Subcutaneous adipose tissue (tissue), 4 donors: Measurements from ENCODE around the gene TRPV3. TPM values are rescaled to one million over a fixed set of nuclear protein-coding genes. Genes with fewer than 3 reads are reported as not detected.

Source experiments
- CTCF ChIP-seq: fragments of 450-650 bp; IDR thresholded peaks from one replicate; pipeline ENCODE4 v1.5.1; 2016; ENCODE audit warnings: low read depth, mild to moderate bottlenecking, control low read depth, antibody characterized with exemption, moderate library complexity
- total RNA-seq, 4 donors: library from RNA; depleted of rRNA; stranded (reverse); fragments of >200 nt; gene quantifications; one replicate each; pipeline ENCODE4 v1.1.0, GENCODE V29; 2016

The TRPV3 gene
- total RNA-seq, 4 donors from 2014 or later, result 0.16 to 2.8 (median 1.3) TPM

GRCh38 chr17:3558603-3559269 is 1.1 kb upstream of the TRPV3 start:
- no peak for TF ChIP-seq CTCF

DNA sequence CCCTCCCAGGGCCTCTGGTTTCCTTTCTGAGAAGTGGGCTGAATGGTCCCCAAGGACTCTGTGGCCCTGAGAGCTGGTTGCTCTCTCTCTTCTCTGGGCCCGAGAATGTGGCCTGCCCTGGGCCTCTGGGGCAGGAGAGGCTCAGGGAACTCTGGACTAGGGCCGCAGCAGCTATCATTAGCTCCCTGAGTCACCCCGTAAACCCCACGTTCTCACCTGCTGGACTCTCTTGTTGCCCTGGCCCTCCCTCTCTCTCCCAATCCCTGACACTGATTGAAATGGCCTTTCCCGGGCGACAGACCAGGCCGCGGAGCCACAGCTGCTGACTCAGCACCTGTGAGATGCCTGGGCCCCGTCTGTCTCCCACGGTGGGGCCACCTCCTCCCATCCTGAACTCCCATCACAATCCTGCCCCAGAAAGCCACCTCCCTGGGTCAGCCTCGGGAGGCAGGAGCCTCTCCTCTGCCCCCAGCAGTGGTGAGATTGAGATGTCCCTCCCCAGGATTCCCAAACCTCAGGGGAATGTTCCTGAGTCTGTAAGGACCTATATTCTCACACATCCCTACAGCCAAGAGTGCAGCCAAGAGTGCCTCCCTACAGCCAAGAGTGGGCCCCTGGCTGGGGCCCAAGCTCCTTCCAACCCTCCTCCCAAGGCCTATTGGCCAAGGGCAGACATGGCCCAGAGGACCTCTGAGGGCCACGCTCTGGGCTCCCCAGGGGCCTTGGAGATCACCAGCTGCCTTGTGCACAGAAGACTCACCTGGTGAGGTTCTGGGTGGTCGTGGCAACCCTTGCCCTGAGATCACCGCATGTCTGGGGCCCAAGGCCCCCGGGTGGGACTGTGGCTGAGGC is 470 bp downstream of the TRPV3 start:
- no peak for TF ChIP-seq CTCF

DNA sequence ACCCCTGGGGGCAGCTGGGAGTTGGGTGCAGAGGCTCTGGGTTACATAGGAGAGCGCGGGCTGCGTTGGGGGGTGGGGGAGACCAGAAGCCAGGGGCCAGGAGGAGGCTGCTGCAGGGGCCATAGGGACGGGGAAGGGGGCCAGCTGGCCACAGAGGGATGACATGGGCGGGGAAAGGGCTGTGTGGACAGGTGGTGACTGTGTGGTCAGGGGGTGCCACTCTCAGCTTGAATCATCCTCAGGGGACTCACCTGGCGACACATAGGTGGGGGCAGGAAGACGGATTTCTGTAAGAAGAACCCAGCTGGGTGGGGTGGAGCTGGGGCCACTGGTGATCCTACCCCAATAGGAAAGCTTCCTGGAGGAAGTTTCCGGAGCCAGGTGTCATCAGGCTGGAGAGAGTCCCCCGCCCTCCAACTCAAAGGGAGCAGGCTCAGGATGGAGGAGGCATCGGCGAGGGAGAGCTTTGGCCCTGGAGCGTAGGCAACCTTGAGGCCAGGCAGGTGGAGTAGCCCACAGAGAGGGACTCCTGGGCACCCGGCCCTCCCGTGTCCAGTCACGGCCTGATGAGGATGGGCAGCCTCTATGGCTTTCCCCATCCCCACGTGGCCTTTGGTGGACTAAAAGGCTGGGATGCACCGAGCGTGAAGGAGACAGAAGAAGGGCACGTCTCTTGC is 1.2 kb downstream of the TRPV3 start:
- no peak for TF ChIP-seq CTCF

DNA sequence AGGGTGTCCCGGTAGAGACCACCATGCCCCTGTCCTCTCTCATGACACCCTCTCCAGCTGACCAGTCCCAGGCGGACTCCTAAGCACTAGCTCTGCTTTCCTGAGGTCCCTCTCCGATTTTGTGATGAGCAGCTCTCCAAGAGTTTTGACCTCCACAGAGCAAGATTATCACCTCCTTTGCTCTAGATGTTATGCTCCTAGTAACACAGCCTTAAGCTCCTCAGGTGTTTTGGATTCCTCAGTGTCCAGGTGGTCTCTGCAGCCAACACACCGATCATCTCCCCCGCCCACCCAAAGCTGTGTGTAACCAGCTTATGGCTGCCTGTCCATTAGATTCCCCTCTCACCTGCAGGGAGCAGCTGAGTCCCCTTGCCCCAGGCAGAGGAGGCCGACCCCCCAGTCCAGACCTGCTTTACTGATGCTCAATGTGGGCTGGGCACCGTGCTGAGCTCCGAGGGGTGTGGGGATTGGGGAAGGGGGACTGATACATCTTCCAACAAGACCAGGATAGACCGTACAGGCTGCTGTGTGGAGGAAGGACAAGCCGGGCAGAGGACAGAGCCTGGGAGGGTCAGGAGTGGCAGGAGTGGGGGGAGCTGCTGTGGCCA is 2.3 kb downstream of the TRPV3 start:
- no peak for TF ChIP-seq CTCF

DNA sequence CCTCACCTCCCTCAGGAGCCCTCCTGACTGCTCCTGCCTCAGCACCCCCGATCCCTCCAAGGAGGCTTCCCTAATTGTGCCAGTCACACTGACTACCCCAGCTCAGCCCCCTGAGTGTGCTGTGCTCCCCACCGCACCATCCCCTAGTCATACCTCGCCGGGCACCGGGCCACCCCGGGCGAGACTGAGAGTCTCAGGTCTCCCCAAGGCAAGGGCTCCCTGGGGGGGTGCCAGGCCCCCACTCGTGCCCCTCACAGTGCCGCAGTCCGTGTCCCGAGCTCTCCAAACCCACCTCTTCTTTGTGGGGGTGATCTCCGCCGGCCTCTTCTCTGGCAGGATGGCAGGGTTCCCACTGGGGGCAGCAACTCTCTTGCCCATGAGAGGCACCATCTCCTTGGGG is 3.2 kb downstream of the TRPV3 start:
- no peak for TF ChIP-seq CTCF

DNA sequence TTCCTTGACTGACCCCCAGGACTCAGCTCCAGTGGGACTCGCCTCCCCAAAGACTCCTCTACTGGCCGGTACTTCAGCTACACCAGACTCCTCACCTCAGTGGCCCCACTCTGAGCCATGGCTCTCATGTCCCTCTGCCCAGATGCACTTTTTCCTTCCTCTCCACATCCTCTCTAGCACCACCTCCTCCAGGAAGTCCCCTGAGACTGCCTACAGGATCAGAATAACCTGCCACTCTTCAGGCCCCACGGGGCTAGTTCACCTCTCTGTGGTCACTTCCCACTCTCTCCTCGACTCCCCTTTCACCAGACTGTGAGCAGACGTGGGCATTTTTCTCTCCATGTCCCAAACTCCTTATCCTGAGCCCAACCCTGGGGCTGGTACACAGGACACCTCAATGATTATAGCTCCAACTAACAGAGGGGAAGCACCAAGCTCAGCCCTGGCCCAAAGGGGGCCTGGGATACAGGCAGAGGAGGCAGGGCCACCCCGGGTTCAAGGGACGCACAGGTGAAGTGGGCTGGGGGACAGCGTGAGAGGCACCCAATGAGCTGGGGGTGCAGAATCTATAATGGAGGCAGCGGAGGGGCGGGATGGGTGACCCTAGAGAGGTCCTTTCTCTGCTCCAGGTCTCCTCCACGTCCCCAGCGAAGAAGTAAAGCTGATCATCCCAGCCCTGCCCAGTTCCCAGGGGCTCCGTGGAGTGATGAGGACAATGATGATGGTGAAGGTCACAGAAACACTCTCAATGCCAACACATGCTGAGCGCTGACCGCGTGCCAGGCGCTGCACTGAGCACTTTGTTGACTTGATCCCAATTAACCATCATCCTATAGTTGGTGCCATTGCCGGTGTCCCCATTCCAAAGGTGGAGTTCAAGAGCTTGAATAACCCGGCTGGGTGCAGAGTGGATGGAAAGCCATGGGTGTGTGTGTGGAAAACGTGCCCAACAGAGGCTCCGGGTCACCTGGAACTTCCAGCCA is 3.9 kb downstream of the TRPV3 start:
- TF ChIP-seq CTCF, result no peak
